ENCODE data around the gene C14orf119. TPM values are rescaled to one million over a fixed set of nuclear protein-coding genes. Genes with fewer than 3 reads are reported as not detected.
A peak's percentile ranks its signal among the peaks of the same experiment; 100 is the strongest.

Gene C14orf119
- total and polyA plus RNA-seq, 9 of the 15 experiments (the other 6 are each of a cell fraction or from before 2014, with no cell fraction given) = 36.7 to 251 (median 51.8) TPM

- TF ChIP-seq THAP7 (CRISPR knock-in tag; IDR thresholded peaks at IDR 0.05) = no peak
- no peak for TF ChIP-seq CCAR2 (IDR thresholded peaks at IDR 0.05; ENCODE audit: low read depth, low read length)
- TF ChIP-seq SMARCC2 (IDR thresholded peaks at IDR 0.05; ENCODE audit: low read depth) = no peak
- TF ChIP-seq FOXP4 (CRISPR knock-in tag; IDR thresholded peaks at IDR 0.05; ENCODE audit: borderline replicate concordance) = no peak
- no peak for TF ChIP-seq OTX1 (CRISPR knock-in tag; IDR thresholded peaks at IDR 0.05)
- TF ChIP-seq ZNF398 (CRISPR knock-in tag; IDR thresholded peaks at IDR 0.05) = no peak
- 0 out of 2 replicates have a peak, but pooled peaks have one; percentile 11 for TF ChIP-seq CREB1 (IDR thresholded peaks at IDR 0.05)
- TF ChIP-seq CREB1 (CRISPR knock-in tag; IDR thresholded peaks at IDR 0.05) = peak; percentile 18; the same call in 1 of the 2 replicates
- 0 out of 4 replicates have a peak, but pooled peaks of 1 of the 2 experiments have one; percentile 62 for TF ChIP-seq SIN3A (IDR thresholded peaks at IDR 0.05; ENCODE audit: borderline replicate concordance in 2 of 2, control insufficient read depth in 1 of 2, low read depth in 2 of 2, low read length in 2 of 2)
- TF ChIP-seq DLX4 (CRISPR knock-in tag; IDR thresholded peaks at IDR 0.05) = no peak
- TF ChIP-seq SREBF2 (CRISPR knock-in tag; IDR thresholded peaks at IDR 0.05) = no peak
- no peak for TF ChIP-seq HES1 (IDR thresholded peaks at IDR 0.05; ENCODE audit: low read depth)
- no peak for TF ChIP-seq E2F1 (CRISPR knock-in tag; IDR thresholded peaks at IDR 0.05)
- TF ChIP-seq, protein P1, sequence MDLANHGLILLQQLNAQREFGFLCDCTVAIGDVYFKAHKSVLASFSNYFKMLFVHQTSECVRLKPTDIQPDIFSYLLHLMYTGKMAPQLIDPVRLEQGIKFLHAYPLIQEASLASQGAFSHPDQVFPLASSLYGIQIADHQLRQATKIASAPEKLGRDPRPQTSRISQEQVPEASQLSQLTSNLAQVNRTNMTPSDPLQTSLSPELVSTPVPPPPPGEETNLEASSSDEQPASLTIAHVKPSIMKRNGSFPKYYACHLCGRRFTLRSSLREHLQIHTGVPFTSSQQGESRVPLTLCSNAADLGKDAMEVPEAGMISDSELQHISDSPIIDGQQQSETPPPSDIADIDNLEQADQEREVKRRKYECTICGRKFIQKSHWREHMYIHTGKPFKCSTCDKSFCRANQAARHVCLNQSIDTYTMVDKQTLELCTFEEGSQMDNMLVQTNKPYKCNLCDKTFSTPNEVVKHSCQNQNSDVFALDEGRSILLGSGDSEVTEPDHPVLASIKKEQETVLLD (IDR thresholded peaks at IDR 0.05) = 0 out of 2 replicates have a peak, but pooled peaks have one; percentile 11
- peak; percentile 80 for TF ChIP-seq KDM5B (IDR thresholded peaks at IDR 0.05; ENCODE audit: insufficient replicate concordance, low read depth, low read length)
- TF ChIP-seq ZNF384 (IDR thresholded peaks at IDR 0.05; ENCODE audit: low read depth, low read length) = no peak
- no peak for TF ChIP-seq ZKSCAN3 (CRISPR knock-in tag; IDR thresholded peaks at IDR 0.05)
- TF ChIP-seq TEAD4 (IDR thresholded peaks at IDR 0.05; ENCODE audit: low read length) = no peak
- no peak for TF ChIP-seq TEAD4 (CRISPR knock-in tag; IDR thresholded peaks at IDR 0.05; ENCODE audit: borderline replicate concordance)
These were observed 23.9 kb upstream of the C14orf119 start (continued) for GRCh38 chr14:23071244-23071920.

All from K562 (cell line).